ACC112 (cell line): ENCODE data around the gene ZNF236.
"Not testable (repeated sequence)": the region's sequence is repeated elsewhere in the genome, so short reads cannot be mapped to it uniquely, and the experiment has no call there.

Source experiments
- H2AFZ ChIP-seq: fragments of 200-600 bp; sonication (generic); one replicate; pipeline ENCODE4 v1.6.0; 2017; ENCODE audit warnings: antibody characterized with exemption, low read length; ENCODE audit not compliant: unreplicated experiment
- H3K27ac ChIP-seq: fragments of 200-600 bp; sonication (generic); 2 replicates; pipeline ENCODE4 v1.5.1; 2014; ENCODE audit warnings: low read depth, mild to moderate bottlenecking, antibody characterized with exemption, low read length, moderate library complexity
- H3K27me3 ChIP-seq: fragments of 200-600 bp; sonication (generic); 2 replicates; pipeline ENCODE4 v1.6.1; 2014; ENCODE audit warnings: mild to moderate bottlenecking, antibody characterized with exemption, low read length, moderate library complexity, mixed read lengths; ENCODE audit not compliant: insufficient read depth
- H3K36me3 ChIP-seq: fragments of 200-600 bp; sonication (generic); 2 replicates; pipeline ENCODE4 v1.6.1; 2016; ENCODE audit warnings: mild to moderate bottlenecking, antibody characterized with exemption, low read length, moderate library complexity, mixed read lengths; ENCODE audit not compliant: insufficient read depth
- H3K4me1 ChIP-seq: fragments of 200-600 bp; sonication (generic); one replicate; pipeline ENCODE4 v1.6.1; 2016; ENCODE audit warnings: low read length, mixed read lengths; ENCODE audit not compliant: insufficient read depth, unreplicated experiment, control insufficient read depth
- H3K4me3 ChIP-seq: fragments of 200-600 bp; sonication (generic); 2 replicates; pipeline ENCODE4 v1.5.1; 2014; ENCODE audit warnings: mild to moderate bottlenecking, low read depth, low read length
- H3K79me2 ChIP-seq: fragments of 200-600 bp; sonication (generic); one replicate; pipeline ENCODE4 v1.6.0; 2016; ENCODE audit warnings: low read length; ENCODE audit not compliant: control insufficient read depth, unreplicated experiment, insufficient read depth

ZNF236 gene

DNA sequence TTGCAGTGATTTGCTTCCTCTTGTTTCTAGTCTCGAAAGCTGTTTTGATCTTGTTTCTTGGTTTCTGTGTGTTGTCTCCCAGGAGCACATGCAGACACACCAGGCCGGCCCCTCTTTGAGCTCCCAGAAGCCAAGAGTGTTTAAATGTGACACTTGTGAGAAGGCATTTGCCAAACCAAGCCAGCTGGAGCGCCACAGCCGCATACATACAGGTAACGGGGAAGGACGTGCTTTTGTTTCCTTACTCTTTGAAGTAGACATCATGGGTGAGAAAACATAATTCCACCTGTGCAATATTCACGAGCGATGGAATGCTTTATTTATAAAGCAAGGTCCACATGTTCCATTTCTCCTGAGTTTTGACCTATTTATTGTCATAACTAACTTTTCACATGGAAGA lies 137.2 kb downstream of the ZNF236 start:
- Histone ChIP-seq H2AFZ (no peak overlapping the region), H3K36me3 (0 out of 2 replicates have a peak, but pooled peaks cover 3% of the 10 kb centered on the region)

DNA sequence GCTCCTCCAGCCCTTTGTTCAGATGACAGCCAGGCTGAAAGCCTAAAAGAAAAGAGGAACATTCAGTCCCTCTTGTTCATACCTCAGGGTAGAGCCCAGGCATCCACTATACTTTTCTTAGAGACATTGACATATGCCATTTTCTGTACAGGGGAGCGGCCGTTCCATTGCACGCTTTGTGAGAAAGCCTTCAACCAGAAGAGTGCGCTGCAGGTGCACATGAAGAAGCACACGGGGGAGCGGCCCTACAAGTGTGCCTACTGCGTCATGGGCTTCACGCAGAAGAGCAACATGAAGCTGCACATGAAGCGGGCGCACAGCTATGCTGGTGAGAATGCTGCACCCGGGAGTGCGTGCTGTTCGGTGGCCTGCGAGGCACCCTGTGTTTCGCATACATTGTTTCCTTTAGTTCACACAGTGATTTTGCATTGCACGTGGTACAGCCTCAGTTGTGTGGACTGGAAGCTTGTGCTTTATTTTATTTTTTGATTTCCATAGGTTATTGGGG lies 138.2 kb downstream of the ZNF236 start:
- Histone ChIP-seq H3K27ac (no peak overlapping the region), H3K27me3 (no peaks in the 10 kb centered on the region), H3K4me3 (no peak overlapping the region), H3K36me3 (0 out of 2 replicates have a peak, but pooled peaks cover 3% of the 10 kb centered on the region), H3K79me2 (peaks cover 3% of the 10 kb centered on the region), H2AFZ (no peak overlapping the region), H3K4me1 (no peaks in the 10 kb centered on the region)

More for the DNA sequence above, 137.2 kb downstream of the ZNF236 start:
- Histone ChIP-seq H3K79me2 (peaks cover 3% of the 10 kb centered on the region), H3K4me3 (no peak overlapping the region), H3K4me1 (no peaks in the 10 kb centered on the region), H3K27me3 (no peaks in the 10 kb centered on the region), H3K27ac (no peak overlapping the region)

DNA sequence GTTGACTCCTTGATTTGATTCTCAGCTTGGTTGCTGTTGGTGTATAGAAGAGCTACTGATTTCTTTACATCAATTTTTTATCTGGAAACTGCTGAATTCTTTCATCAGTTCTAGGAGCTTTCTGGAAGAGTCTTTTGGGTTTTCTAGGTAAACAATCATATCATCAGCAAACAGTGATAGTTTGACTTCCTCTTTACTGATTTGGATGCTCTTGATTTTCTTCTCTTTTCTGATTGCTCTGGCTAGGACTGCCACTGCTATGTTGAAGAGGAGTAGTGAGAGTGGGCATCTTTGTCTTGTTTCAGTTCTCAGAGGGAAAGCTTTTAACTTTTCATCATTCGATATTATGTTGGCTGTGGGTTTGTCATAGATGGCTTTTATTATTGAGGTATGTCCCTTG lies 140.5 kb downstream of the ZNF236 start:
- Histone ChIP-seq H3K27ac (no peak overlapping the region), H2AFZ (no peak overlapping the region), H3K4me1 (no peaks in the 10 kb centered on the region), H3K4me3 (no peak overlapping the region), H3K79me2 (peaks cover 20% of the 10 kb centered on the region), H3K36me3 (peaks cover 13% of the 10 kb centered on the region; the same call in 1 of the 2 replicates), H3K27me3 (no peaks in the 10 kb centered on the region)

DNA sequence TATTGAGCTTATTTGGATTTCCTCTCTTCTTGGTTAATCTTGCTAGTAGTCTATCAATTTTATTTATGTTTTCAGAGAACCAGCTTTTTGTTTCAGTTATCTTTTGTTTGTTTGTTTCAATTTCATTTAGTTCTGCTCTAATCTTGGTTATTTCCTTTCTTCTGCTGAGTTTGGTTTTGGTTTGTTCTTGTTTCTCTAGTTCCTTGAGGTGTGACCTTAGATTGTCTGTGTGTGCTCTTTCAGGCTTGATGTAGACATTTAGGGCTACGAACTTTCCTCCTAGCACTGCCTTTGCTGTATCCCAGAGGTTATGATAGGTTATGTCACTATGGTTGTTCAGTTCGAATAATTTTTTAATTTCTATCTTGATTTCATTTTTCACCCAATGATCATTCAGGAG lies 141.6 kb downstream of the ZNF236 start:
- no peaks in the 10 kb centered on the region for H3K4me1 ChIP-seq

DNA sequence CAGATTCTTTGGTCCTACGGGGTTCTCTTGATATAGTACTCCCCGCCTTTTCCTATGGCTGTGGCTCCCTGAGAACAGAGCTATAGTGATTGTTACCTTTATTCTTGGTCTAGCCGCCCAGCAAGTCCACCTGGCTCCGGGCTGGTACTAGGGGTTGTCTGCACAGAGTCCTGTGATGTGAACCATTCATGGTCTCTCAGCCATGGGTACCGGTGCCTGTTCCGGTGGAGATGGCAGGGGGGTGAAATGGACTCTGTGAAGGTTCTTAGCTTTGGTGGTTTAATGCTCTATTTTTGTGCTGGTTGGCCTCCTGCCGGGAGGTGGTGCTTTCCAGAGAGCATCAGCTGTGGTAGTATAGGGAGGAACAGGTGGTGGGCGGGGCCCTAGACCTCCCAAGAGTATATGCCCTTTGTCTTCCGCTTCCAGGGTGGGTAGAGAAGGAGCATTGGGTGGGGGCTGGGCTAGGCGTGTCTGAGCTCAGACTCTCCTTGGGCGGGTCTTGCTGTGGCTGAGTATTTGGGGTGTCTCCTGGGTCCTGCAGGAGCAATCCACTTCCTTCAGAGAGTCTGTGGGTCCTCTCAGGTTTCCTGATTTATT lies 143.3 kb downstream of the ZNF236 start:
- H3K27ac ChIP-seq, H3K27me3 ChIP-seq, H2AFZ ChIP-seq, H3K4me1 ChIP-seq, H3K4me3 ChIP-seq: not testable (repeated sequence)
- H3K79me2 ChIP-seq: peaks cover 20% of the 10 kb centered on the region
- H3K36me3 ChIP-seq: peaks cover 13% of the 10 kb centered on the region; the same call in 1 of the 2 replicates

More for the DNA sequence above, 141.6 kb downstream of the ZNF236 start:
- no peak overlapping the region for H2AFZ ChIP-seq
- peaks cover 20% of the 10 kb centered on the region for H3K79me2 ChIP-seq
- no peak overlapping the region for H3K27ac ChIP-seq
- no peaks in the 10 kb centered on the region for H3K27me3 ChIP-seq
- peaks cover 13% of the 10 kb centered on the region; the same call in 1 of the 2 replicates for H3K36me3 ChIP-seq
- no peak overlapping the region for H3K4me3 ChIP-seq

DNA sequence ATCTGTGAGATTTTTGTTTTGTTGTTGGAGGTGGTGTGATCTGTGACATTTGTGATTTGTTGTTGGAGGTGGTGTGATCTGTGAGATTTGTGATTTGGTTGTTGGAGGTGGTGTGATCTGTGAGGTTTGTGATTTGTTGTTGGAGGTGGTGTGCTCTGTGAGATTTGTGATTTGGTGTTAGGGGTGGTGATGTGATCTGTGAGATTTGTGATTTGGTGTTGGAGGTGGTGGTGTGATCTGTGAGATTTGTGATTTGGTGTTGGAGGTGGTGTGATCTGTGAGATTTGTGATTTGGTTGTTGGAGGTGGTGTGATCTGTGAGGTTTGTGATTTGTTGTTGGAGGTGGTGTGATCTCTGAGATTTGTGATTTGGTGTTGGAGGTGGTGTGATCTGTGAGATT lies 144.9 kb downstream of the ZNF236 start:
- H3K27me3 ChIP-seq, H3K4me3 ChIP-seq, H3K27ac ChIP-seq, H2AFZ ChIP-seq, H3K4me1 ChIP-seq: not testable (repeated sequence)
- peaks cover 13% of the 10 kb centered on the region; the same call in 1 of the 2 replicates for H3K36me3 ChIP-seq
- H3K79me2 ChIP-seq: peaks cover 20% of the 10 kb centered on the region

DNA sequence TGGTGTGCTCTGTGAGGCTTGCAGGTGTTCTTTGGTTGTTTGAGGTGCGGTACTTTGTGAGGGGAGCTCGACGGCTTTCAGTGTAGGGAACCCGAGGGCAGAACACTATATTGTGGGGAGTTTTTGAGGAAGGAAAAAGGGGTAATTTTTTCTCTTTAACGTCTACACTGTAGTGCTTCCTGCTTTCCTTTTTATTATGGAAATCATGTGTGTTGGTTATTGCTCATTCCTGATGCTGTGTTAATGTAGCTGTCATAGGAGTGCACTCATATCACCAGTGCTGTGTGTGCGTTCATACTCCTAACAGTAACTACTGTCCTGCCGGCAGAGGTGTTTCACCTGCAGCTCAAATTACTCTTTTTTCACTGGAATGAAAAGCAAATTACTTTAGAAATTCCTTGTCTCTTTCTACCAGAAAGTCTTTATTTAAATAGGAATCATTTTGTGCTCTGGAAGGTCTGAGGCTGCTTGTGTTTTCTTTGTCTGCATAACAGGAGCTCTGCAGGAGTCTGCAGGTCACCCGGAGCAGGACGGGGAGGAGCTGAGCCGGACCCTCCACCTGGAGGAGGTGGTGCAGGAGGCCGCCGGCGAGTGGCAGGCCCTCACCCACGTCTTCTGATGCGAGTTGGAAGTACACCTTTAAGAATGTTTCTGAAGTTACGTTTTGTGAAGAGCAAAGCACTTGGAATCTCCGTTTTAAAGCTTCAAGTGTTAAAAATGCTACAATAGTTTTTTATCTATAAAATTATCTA lies 145.5 kb downstream of the ZNF236 start:
- no peak overlapping the region for H3K4me3 ChIP-seq
- H3K36me3 ChIP-seq: peaks cover 10% of the 10 kb centered on the region; the same call in 1 of the 2 replicates
- no peak overlapping the region for H2AFZ ChIP-seq
- H3K79me2 ChIP-seq: peaks cover 18% of the 10 kb centered on the region
- H3K27me3 ChIP-seq: no peaks in the 10 kb centered on the region
- H3K27ac ChIP-seq: no peak overlapping the region
- H3K4me1 ChIP-seq: no peaks in the 10 kb centered on the region

DNA sequence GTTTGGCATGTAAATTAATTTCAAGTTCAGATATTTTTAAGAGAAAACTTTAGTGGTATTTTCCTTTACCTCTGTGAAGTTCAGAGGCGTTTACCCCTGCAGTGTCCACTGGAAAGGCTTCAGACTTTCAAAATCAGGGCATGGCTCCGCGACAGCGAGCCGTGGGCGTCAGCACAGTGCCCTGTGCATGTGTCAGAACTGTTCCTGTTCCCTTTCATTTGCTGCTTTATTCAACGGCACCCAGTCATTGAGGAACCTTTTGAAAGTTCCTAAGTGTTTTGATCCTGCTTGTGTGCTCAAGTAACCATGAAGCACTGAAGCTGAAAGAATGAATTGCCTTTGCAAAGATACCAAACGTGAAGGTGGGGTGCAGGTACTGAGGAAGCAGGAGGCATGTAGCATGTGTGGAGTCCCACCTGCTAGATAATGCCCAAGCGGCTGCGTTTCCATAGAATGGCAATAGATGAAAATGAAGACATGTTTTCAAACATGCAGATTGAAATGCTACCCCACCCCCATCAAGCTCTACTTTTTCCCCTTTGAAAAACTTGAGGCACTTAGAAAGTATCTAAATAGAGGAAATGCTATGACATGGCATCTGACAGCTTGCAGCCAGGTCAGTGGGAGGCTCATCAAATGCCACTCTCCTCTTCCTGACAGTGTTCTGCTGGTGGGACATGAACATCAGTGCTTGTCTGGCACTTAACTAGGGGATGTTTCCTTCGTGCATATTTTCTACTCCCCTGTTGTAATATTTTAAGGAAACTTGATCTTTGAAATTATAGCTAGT lies 148.6 kb downstream of the ZNF236 start:
- no peak overlapping the region for H3K27ac ChIP-seq

DNA sequence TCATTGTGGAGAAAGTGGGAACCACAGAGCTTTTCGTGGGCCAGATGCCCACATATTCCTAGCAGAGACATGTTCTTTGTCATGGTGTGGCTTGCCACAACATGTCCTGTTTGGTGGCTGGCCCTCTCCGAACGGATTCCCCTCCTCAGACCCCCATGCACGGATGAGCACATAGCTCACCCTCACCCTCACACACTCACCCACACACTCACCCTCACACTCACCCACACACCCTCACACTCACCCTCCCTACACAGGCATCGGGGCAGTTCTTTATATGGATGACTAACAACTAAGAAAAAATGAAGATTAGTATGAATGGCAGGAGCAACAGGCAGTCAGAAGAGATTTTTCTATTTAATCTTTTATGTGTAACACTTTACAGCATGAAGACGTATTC lies 149.9 kb downstream of the ZNF236 start:
- Histone ChIP-seq H3K27me3 (no peaks in the 10 kb centered on the region), H3K4me1 (no peaks in the 10 kb centered on the region)

More for the DNA sequence above, 148.6 kb downstream of the ZNF236 start:
- Histone ChIP-seq H3K36me3 (peaks cover 10% of the 10 kb centered on the region; the same call in 1 of the 2 replicates), H2AFZ (no peak overlapping the region), H3K4me3 (no peak overlapping the region), H3K27me3 (no peaks in the 10 kb centered on the region), H3K4me1 (no peaks in the 10 kb centered on the region), H3K79me2 (peaks cover 13% of the 10 kb centered on the region)

DNA sequence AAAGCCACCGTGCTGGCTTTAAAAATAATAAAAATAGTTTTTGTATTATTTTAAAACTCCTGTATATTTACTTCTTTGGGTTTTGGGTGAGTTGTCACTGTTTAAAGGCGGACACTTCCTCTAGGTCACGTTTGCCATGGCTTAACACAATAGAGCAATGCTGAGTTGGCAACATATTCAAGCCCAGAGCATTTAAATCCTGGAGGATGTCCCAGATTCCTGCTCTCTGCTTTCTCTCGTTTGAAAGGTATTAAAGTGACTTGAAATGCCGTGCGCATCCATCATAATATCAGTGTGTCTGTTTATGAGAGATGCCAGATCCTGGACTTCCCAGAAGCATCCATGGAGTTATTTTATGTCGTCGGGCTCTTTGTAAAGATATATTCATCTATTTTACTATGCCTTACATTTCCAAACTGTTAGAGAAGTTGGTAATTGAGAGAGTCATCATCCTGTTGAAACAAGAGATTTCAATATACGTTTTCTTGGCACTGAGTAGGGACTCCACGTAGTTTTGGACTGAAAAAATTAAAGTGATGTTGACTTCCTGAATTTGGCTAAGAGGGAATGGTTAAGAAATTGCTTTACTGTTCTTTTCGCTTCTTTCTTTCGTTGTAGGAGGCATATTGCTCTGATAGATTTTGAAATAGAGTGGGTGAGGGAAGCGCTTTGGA lies 150.6 kb downstream of the ZNF236 start:
- Histone ChIP-seq H3K4me1 (no peaks in the 10 kb centered on the region), H2AFZ (no peak overlapping the region), H3K27ac (no peak overlapping the region), H3K27me3 (no peaks in the 10 kb centered on the region), H3K4me3 (no peak overlapping the region), H3K79me2 (no peaks in the 10 kb centered on the region), H3K36me3 (no peaks in the 10 kb centered on the region)

More for the DNA sequence above, 149.9 kb downstream of the ZNF236 start:
- peaks cover 2% of the 10 kb centered on the region for H3K79me2 ChIP-seq
- no peak overlapping the region for H3K27ac ChIP-seq
- peaks cover 2% of the 10 kb centered on the region; the same call in 1 of the 2 replicates for H3K36me3 ChIP-seq
- no peak overlapping the region for H2AFZ ChIP-seq
- H3K4me3 ChIP-seq: no peak overlapping the region
